ENCODE data around the gene IQCE.
"Not testable (repeated sequence)": the region's sequence is repeated elsewhere in the genome, so short reads cannot be mapped to it uniquely, and the experiment has no call there.

IQCE gene

GRCh38 chr7:2582006-2582735 is 23.4 kb downstream of the IQCE start:
- DNase-seq: no peak

GRCh38 chr7:2583798-2584580 is 25.2 kb downstream of the IQCE start:
- DNase-seq: no peak

- no peak for DNase-seq
Measured at GRCh38 chr7:2585446-2585845, 26.7 kb downstream of the IQCE start.

- DNase-seq: no peak
Measured at GRCh38 chr7:2586326-2587020, 27.7 kb downstream of the IQCE start.

GRCh38 chr7:2587134-2587533 is 28.4 kb downstream of the IQCE start:
- no peak for DNase-seq

GRCh38 chr7:2587778-2588177 is 29.0 kb downstream of the IQCE start:
- DNase-seq: no peak

- no peak for DNase-seq
Measured at GRCh38 chr7:2589341-2589740, 30.6 kb downstream of the IQCE start.

GRCh38 chr7:2589941-2590340 is 31.2 kb downstream of the IQCE start:
- DNase-seq: not testable (repeated sequence)

- DNase-seq: no peak
Measured at GRCh38 chr7:2592375-2592865, 33.6 kb downstream of the IQCE start.

- no peak for DNase-seq
Measured at GRCh38 chr7:2593036-2593727, 34.4 kb downstream of the IQCE start.

- DNase-seq: no peak
Measured at GRCh38 chr7:2594599-2594998, 35.8 kb downstream of the IQCE start.

GRCh38 chr7:2595258-2595860 is 36.6 kb downstream of the IQCE start:
- no peak for DNase-seq

GRCh38 chr7:2596464-2597272 is 37.9 kb downstream of the IQCE start:
- DNase-seq: no peak

- peak; percentile 52 for DNase-seq
Measured at GRCh38 chr7:2597273-2597640, 38.5 kb downstream of the IQCE start.

GRCh38 chr7:2598154-2598823 is 39.5 kb downstream of the IQCE start:
- DNase-seq: no peak

- no peak for DNase-seq
Measured at GRCh38 chr7:2601065-2601464, 42.3 kb downstream of the IQCE start.

- no peak for DNase-seq
Measured at GRCh38 chr7:2601907-2602306, 43.1 kb downstream of the IQCE start.

GRCh38 chr7:2602406-2603043 is 43.7 kb downstream of the IQCE start:
- DNase-seq: no peak

GRCh38 chr7:2603044-2603965 is 44.5 kb downstream of the IQCE start:
- DNase-seq: no peak

Measured in right hindlimb (tissue), 1 donor.